Measurements from ENCODE around the gene TNNC2.

DNA sequence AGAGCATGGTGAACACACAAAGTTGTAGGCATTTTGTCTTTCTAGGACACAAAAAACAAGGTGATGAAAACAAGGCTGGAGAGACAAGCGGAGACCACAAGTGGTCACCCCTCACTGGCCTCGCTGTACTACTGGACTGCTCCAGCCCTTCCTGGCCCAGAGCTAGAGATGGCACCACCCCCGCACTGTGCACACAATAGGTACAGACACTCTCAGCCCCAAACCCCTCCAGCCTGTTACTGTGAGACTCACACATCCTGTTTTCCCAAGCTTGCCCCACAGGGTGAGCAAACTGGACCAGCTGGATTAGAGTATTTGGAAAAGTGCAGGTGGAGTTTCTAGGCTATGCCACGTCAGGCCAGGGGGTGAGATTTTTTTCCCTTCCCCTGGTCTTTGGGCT, 45.5 kb upstream of the TNNC2 start:
- TF ChIP-seq, protein P1, sequence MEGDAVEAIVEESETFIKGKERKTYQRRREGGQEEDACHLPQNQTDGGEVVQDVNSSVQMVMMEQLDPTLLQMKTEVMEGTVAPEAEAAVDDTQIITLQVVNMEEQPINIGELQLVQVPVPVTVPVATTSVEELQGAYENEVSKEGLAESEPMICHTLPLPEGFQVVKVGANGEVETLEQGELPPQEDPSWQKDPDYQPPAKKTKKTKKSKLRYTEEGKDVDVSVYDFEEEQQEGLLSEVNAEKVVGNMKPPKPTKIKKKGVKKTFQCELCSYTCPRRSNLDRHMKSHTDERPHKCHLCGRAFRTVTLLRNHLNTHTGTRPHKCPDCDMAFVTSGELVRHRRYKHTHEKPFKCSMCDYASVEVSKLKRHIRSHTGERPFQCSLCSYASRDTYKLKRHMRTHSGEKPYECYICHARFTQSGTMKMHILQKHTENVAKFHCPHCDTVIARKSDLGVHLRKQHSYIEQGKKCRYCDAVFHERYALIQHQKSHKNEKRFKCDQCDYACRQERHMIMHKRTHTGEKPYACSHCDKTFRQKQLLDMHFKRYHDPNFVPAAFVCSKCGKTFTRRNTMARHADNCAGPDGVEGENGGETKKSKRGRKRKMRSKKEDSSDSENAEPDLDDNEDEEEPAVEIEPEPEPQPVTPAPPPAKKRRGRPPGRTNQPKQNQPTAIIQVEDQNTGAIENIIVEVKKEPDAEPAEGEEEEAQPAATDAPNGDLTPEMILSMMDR (IDR thresholded peaks at IDR 0.05; ENCODE audit: insufficient read depth, low read length, poor library complexity, severe bottlenecking): no peak
- TF ChIP-seq EZH2phosphoT487 (conservative IDR thresholded peaks at IDR 0.05; ENCODE audit: low read length): no peak

Data from SU-DHL-6 (cell line).